IPS-15b (cell line): ENCODE measurements around the gene NPAS3.

Experiments used
- H3K27me3 ChIP-seq: one replicate; pipeline ENCODE4 v1.6.1; 2013; ENCODE audit warnings: low read length; ENCODE audit not compliant: control insufficient read depth, insufficient read depth
- H3K36me3 ChIP-seq: one replicate; pipeline ENCODE4 v1.6.1; 2013; ENCODE audit warnings: low read length; ENCODE audit not compliant: control insufficient read depth, insufficient read depth
- H3K4me1 ChIP-seq: one replicate; pipeline ENCODE4 v1.6.1; 2013; ENCODE audit warnings: mild to moderate bottlenecking, low read length; ENCODE audit not compliant: control insufficient read depth, insufficient read depth
- H3K4me3 ChIP-seq: one replicate; pipeline ENCODE4 v1.5.1; 2013; ENCODE audit warnings: low read depth, low read length
- H3K9ac ChIP-seq: one replicate; pipeline ENCODE4 v1.6.1; 2013; ENCODE audit warnings: low read depth, mild to moderate bottlenecking, low read length
- H3K9me3 ChIP-seq: one replicate; pipeline ENCODE4 v1.6.1; 2013; ENCODE audit warnings: mild to moderate bottlenecking, low read length; ENCODE audit not compliant: control insufficient read depth, insufficient read depth

The NPAS3 gene

DNA sequence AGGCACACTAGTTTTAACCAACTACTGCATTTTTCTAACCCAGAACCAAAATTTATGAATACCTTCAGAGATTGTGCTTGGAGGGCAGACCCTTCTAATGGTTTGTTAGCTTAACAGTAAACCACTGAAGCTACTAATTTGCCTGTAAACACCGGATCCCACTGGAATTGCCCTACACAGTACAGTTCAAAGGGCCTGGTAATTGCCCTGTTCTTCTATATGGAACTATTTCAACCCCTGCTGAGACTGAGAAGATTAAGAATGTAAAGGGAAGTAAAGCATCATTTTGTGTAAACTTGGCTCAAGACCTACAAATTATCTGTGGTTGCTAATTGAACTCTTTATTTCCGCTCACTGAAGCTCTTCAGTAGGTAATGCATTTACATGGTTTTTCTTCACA lies 468.1 kb downstream of the NPAS3 start:
- Histone ChIP-seq H3K36me3 (peaks cover 2% of the 10 kb centered on the region), H3K27me3 (no peaks in the 10 kb centered on the region), H3K9ac (no peak overlapping the region), H3K9me3 (peaks cover 33% of the 10 kb centered on the region), H3K4me1 (no peaks in the 10 kb centered on the region), H3K4me3 (no peak overlapping the region)

DNA sequence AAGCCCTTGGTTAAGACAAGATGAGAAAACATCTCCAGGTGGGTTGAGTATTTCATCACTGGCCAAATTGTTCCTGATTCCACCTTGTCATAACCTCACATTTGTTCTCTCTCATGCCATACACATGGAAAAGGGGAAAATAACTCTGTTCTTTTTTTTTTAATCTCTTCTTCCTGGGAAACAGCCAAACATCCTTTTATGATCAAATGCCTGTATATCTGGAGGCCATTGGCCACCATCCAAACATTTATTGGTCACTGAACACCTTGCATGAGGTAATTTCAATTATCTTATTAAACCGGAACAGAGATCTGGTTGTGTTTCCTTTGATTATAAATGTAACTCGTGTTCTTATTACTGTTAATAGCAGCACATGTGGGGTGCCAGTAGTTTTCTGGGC lies 469.6 kb downstream of the NPAS3 start:
- Histone ChIP-seq H3K27me3 (no peaks in the 10 kb centered on the region), H3K4me3 (no peak overlapping the region), H3K9ac (no peak overlapping the region), H3K36me3 (peaks cover 2% of the 10 kb centered on the region), H3K9me3 (peaks cover 33% of the 10 kb centered on the region), H3K4me1 (no peaks in the 10 kb centered on the region)

DNA sequence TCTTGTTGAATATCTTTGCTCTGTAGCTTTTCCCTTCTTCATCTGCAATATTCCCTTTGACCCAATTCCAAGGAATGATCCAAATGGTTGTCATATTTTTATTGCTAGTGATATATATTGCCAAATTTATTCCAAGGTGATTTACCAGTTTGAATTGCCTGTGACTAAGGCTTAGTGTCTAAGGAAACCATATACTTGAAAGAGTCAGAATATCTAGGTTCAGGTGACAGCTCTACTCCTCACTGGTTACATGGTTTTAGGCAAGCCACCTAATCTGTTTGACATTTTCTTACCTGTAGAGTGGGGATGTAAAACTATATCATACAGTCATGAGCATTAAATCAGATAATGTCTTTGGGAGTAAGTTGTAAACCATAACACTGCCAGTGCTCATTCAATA lies 473.8 kb downstream of the NPAS3 start:
- Histone ChIP-seq H3K9ac (no peak overlapping the region), H3K27me3 (no peaks in the 10 kb centered on the region), H3K4me3 (no peak overlapping the region), H3K9me3 (no peaks in the 10 kb centered on the region), H3K36me3 (no peaks in the 10 kb centered on the region), H3K4me1 (peaks cover 5% of the 10 kb centered on the region)

DNA sequence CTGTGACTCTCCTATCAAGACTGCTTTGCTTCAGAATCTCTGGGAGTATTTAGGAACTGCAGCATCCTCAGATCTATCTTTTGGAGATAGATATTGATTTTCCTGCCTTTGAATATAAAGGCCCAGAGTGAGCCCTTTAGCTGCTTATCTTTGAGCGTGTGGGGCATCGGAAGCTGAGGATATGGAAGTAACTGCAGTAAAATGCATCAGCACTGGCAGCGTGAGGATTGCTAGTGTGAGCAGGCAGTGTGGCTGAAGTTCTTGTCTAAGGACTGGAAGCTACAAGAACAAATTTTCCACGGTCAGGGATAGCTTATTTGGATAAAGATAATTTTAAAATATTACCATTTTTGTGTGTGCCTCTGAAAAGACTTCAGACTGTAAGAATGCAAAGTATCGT lies 474.7 kb downstream of the NPAS3 start:
- Histone ChIP-seq H3K9me3 (no peaks in the 10 kb centered on the region), H3K27me3 (no peaks in the 10 kb centered on the region), H3K4me3 (no peak overlapping the region), H3K9ac (no peak overlapping the region), H3K4me1 (peaks cover 5% of the 10 kb centered on the region), H3K36me3 (no peaks in the 10 kb centered on the region)

DNA sequence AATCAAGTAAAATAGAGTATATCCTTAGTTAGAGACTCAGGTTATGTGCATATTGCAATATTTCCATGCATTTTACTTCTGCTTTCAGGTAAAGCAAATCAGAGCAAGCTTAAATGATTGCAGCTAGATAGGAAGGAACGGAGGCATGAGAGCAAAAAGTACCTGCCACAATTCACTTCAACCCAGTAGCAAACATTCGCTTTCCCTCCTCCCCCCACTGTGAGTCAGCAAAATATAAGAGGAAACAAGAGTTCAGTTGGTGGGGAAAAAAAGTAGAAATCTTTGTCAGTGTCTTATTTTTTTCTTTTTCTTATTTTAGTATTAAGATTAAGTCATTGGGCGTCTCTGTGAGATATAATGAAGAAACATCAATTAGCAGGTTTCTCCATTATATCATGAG lies 475.4 kb downstream of the NPAS3 start:
- H3K4me1 ChIP-seq, result peaks cover 5% of the 10 kb centered on the region
- H3K4me3 ChIP-seq, result no peak overlapping the region
- H3K9ac ChIP-seq, result no peak overlapping the region
- H3K27me3 ChIP-seq, result no peaks in the 10 kb centered on the region
- H3K36me3 ChIP-seq, result no peaks in the 10 kb centered on the region
- H3K9me3 ChIP-seq, result no peaks in the 10 kb centered on the region

DNA sequence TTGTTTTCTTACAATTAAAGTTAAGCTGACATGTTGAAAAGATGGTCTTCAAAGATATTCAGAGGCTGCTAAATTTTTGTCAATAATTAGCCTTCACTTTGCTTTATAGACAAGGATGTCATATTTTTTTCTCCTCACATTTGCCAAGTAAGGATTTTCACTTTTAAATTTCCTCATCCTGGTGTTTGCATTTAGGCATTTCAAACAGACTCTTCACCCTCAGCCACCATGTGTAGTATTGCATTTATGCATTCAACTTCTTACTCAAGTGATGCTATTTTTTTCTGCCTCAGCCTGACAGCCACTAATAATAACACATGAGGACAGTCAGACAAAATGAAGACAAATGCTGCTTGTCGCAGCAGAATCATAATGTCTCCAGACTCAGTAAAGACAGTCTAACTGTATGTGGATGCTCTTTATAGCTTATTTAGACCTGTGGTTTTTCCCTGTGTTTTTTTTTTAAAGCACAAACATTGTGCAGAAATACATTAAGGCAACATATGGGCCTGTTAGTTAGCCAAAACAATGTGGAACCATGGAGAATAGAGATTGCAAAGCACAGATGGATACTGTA lies 481.5 kb downstream of the NPAS3 start:
- H3K4me1 ChIP-seq, result no peaks in the 10 kb centered on the region
- no peaks in the 10 kb centered on the region for H3K9me3 ChIP-seq
- no peak overlapping the region for H3K4me3 ChIP-seq
- H3K9ac ChIP-seq, result no peak overlapping the region
- H3K27me3 ChIP-seq, result no peaks in the 10 kb centered on the region
- no peaks in the 10 kb centered on the region for H3K36me3 ChIP-seq

DNA sequence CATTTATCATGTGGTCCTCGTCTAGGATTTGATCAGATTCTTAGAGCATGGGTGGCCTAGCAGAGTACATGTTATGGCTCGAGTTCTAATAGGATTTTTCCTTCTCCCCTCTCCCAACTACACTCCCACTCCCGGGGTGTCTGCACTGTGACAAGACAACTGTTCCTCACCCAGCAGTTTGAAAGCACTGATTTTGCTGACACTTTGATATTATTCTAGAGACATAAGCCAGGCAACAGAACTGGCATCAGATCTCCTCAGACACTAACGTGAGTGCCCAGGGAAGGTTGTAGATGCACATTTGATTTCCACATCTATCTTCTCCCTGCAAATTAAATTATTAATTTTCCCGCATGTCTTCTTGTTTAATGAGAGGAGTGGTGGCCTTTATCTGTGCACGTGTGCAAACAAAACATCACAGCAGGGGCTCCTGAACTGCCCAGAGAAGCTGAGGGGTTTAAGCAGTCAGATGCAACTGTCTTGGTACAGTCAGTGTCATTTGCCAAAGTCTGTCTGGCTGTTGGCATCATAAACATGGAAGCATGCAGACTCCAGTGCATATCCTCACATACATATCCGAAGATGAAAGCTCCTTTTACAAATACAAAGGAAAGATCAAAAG lies 491.8 kb downstream of the NPAS3 start:
- H3K9ac ChIP-seq, result no peak overlapping the region
- no peaks in the 10 kb centered on the region for H3K9me3 ChIP-seq
- no peak overlapping the region for H3K4me3 ChIP-seq
- H3K27me3 ChIP-seq, result no peaks in the 10 kb centered on the region
- H3K4me1 ChIP-seq, result no peaks in the 10 kb centered on the region
- H3K36me3 ChIP-seq, result no peaks in the 10 kb centered on the region

DNA sequence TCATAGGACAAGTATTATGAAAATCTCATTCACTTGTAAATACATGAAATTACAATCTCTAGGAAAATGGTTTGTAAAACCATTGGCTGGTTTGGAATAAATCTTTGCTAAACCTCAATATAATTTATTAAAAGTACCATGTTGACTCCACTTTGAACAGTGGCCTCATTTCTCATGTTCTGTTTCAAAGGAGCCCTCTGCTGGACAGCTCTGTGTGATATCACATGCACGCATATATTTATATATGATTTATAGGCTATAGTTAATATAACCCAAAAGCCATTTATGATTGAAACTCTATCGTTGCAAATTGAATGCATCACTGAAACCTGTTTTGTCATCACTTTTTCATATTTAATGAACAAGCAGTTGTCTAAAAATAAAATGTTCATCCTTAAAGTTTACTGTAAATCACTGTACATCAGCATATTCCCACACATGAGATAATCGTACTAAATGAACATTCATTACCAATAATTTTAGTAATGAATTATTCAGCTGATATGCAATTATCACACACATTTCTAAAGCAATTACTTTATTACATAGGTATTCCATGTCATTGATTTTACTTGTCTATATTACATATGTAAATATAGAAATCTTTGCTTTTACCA lies 493.8 kb downstream of the NPAS3 start:
- Histone ChIP-seq H3K9me3 (no peaks in the 10 kb centered on the region), H3K4me1 (no peaks in the 10 kb centered on the region), H3K36me3 (no peaks in the 10 kb centered on the region), H3K27me3 (no peaks in the 10 kb centered on the region), H3K9ac (no peak overlapping the region), H3K4me3 (no peak overlapping the region)

DNA sequence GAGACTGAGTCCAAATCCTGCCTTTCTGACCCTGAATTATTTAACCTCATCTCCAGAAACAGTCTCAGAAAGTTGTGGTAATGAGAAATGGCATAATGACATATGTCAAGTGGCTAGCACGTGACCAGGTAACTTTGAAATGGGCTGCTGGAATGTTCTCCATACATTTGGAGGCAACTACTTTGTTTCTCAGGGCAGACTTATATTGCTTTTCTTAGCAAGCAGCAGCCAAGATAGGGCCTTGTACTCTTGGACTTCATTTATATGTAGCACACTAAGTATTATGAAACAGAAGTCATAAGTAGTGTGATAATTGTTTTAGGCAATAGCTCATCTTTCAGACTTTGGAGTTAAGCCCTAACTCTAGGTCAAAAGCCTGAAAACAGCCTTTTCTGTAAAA lies 494.7 kb downstream of the NPAS3 start:
- no peaks in the 10 kb centered on the region for H3K27me3 ChIP-seq
- no peak overlapping the region for H3K4me3 ChIP-seq
- H3K9ac ChIP-seq, result no peak overlapping the region
- H3K9me3 ChIP-seq, result no peaks in the 10 kb centered on the region
- H3K36me3 ChIP-seq, result no peaks in the 10 kb centered on the region
- H3K4me1 ChIP-seq, result no peaks in the 10 kb centered on the region

DNA sequence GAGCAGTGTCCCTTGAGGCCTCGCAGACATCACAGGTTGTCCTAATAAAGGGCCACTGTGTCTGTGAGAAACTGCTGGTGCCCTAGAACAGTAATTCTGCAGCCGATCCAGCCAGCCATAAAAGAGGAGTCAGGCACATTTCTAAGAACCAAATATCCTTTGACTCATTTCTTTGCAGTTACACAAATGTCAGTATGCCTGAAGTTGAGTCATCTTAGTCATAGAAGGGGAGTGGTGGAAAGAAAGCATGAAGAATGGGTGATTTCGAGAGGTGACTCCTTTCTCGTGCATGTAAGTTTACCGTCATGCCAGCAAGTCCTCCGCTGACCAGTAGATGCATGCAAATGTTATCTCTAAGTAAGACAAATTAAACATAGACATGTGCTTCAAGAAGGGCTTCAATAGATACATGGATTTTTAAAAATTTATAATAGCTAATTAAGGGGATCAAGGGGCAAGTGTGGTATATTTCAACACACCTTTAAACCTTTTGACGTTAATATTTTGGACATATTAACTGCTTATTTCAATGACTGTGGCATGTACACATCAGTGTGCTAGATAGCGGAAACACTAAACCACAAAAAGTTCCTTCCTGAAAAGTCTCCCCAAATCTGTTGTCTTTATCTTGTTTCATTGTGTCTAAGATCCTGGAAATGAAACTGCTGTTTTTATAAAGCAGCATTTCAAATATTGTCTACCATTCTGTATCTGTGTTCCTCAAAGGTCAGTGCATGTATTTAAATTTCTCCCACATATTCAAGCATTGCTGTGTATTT lies 497.4 kb downstream of the NPAS3 start:
- Histone ChIP-seq H3K9ac (no peak overlapping the region), H3K4me1 (no peaks in the 10 kb centered on the region), H3K36me3 (no peaks in the 10 kb centered on the region), H3K9me3 (no peaks in the 10 kb centered on the region), H3K4me3 (no peak overlapping the region), H3K27me3 (no peaks in the 10 kb centered on the region)

DNA sequence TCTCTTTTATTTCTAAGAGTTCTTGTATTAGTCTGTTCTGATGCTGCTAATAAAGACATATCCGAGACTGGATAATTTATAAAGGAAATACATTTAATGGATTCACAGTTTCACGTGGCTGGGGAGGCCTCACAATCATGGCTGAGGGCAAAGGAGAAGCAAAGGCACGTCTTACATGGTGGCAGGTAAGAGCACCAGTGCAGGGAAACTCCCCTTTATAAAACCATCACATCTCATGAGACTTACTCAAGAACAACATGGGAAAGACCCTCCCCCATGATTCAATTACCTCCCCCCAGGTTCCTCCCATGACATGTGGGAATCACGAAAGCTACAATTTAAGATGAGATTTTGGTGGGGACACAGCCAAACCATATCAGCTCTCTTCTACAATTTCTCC lies 503.0 kb downstream of the NPAS3 start:
- Histone ChIP-seq H3K9ac (no peak overlapping the region), H3K9me3 (no peaks in the 10 kb centered on the region), H3K36me3 (no peaks in the 10 kb centered on the region), H3K4me1 (no peaks in the 10 kb centered on the region), H3K27me3 (no peaks in the 10 kb centered on the region), H3K4me3 (no peak overlapping the region)

DNA sequence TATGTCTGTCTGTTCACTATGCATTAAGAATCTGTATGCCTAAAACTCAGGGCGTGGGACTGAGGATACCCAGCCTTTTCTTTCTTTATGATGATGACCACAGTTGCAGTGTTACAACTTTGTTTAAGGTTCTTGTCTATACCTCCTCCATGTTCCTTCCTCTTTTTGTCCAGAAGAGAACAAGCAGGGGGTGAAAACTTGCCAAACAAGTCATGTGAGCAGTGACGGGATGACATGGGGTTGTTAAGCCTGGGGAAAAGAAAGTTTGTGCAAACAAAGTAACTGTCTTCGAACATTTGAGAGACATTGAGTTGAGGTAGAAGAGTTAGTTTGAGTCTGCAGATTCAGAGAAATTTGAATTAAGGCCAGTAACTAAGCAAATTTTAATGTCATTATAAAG lies 505.5 kb downstream of the NPAS3 start:
- H3K27me3 ChIP-seq, result no peaks in the 10 kb centered on the region
- no peak overlapping the region for H3K9ac ChIP-seq
- H3K9me3 ChIP-seq, result no peaks in the 10 kb centered on the region
- no peaks in the 10 kb centered on the region for H3K4me1 ChIP-seq
- H3K36me3 ChIP-seq, result no peaks in the 10 kb centered on the region
- H3K4me3 ChIP-seq, result no peak overlapping the region
